ENCODE measurements around the gene CUL7. TPM values are rescaled to one million over a fixed set of nuclear protein-coding genes. Genes with fewer than 3 reads are reported as not detected.

CUL7 gene
- total RNA-seq, 1 experiment from 2014 or later, result 34.1 TPM

GRCh38 chr6:43078691-43079090, 25.0 kb upstream of the CUL7 start:
- CTCF ChIA-PET, result no interaction called here
- no peak for ATAC-seq
- Histone ChIP-seq H3K9me2 (ENCODE audit: insufficient read depth) (no peaks in the 10 kb centered on the region), H3K9me3 (ENCODE audit: control insufficient read depth in 1 of 2, insufficient read depth in 1 of 2, low read depth in 1 of 2, low read length in 2 of 2) (no peaks in the 10 kb centered on the region), H3K9ac (ENCODE audit: low read length) (no peak overlapping the region), H3K4me2 (ENCODE audit: low read length) (no peak overlapping the region), H4K20me1 (ENCODE audit: insufficient read depth) (no peaks in the 10 kb centered on the region), H3K4me1 (ENCODE audit: control insufficient read depth in 1 of 2, insufficient read depth in 2 of 2, low read length in 2 of 2) (peaks cover 21 to 27% of the 10 kb centered on the region in 2 experiments), H3K79me2 (ENCODE audit: insufficient read depth, low read length) (peaks cover 70% of the 10 kb centered on the region), H2AFZ (ENCODE audit: low read depth, low read length, poor library complexity, severe bottlenecking) (no peak overlapping the region), H3K36me3 (ENCODE audit: control insufficient read depth in 1 of 2, insufficient read depth in 2 of 2, low read length in 2 of 2) (peaks cover 0 to 2% of the 10 kb centered on the region in 2 experiments; a peak in 2 of 4 replicates), H3K4me3 (replicated peaks in 1 of 2; ENCODE audit: low read depth in 1 of 2, low read length in 2 of 2) (no peak overlapping the region), H3K27me3 (ENCODE audit: insufficient read depth, low read length) (no peaks in the 10 kb centered on the region), H3K27ac (ENCODE audit: low read depth, low read length) (no peak overlapping the region)
- intact Hi-C loops (cut with micrococcal nuclease), result loop anchor here (5.0 kb wide), 1 partner anchor 44 kb away; no protein-coding TSS in a partner anchor
- DNase-seq (ENCODE audit: low read depth, low spot score), result no peak
- TF ChIP-seq RAD21 (IDR thresholded peaks at IDR 0.05; ENCODE audit: low read depth) (no peak), JUND (IDR thresholded peaks at IDR 0.05) (no peak), CBX3 (IDR thresholded peaks at IDR 0.05; ENCODE audit: low read depth) (no peak), YY1 (IDR thresholded peaks at IDR 0.05; ENCODE audit: extremely low read depth, insufficient replicate concordance, low read depth, low read length) (no peak), EGR1 (IDR thresholded peaks at IDR 0.05; ENCODE audit: low read depth) (no peak), ZNF274 (IDR thresholded peaks at IDR 0.05; ENCODE audit: low read depth, low read length) (no peak), ZBTB33 (IDR thresholded peaks at IDR 0.05; ENCODE audit: extremely low read depth, insufficient replicate concordance, low read length) (no peak)
- POLR2A ChIA-PET, result no interaction called here
- BruUV-seq (replicated peaks), result no TSS peak
- RAD21 ChIA-PET (ENCODE audit: low non-redundant PET in 1 of 2, low total read pairs in 2 of 2, uncharacterized antibody in 2 of 2, unreplicated experiment in 2 of 2), result no interaction called here

- Histone ChIP-seq H4K20me1 (ENCODE audit: insufficient read depth) (no peaks in the 10 kb centered on the region), H3K4me1 (ENCODE audit: control insufficient read depth in 1 of 2, insufficient read depth in 2 of 2, low read length in 2 of 2) (peaks cover 21 to 27% of the 10 kb centered on the region in 2 experiments), H3K9me2 (ENCODE audit: insufficient read depth) (no peaks in the 10 kb centered on the region), H2AFZ (ENCODE audit: low read depth, low read length, poor library complexity, severe bottlenecking) (no peak overlapping the region), H3K9me3 (ENCODE audit: control insufficient read depth in 1 of 2, insufficient read depth in 1 of 2, low read depth in 1 of 2, low read length in 2 of 2) (no peaks in the 10 kb centered on the region), H3K27me3 (ENCODE audit: insufficient read depth, low read length) (no peaks in the 10 kb centered on the region), H3K4me2 (ENCODE audit: low read length) (peak overlapping the region; percentile 82), H3K36me3 (ENCODE audit: control insufficient read depth in 1 of 2, insufficient read depth in 2 of 2, low read length in 2 of 2) (peaks cover 0 to 2% of the 10 kb centered on the region in 2 experiments; a peak in 2 of 4 replicates), H3K27ac (ENCODE audit: low read depth, low read length) (no peak overlapping the region), H3K9ac (ENCODE audit: low read length) (peak overlapping the region; percentile 95), H3K79me2 (ENCODE audit: insufficient read depth, low read length) (peaks cover 63% of the 10 kb centered on the region), H3K4me3 (replicated peaks in 1 of 2; ENCODE audit: low read depth in 1 of 2, low read length in 2 of 2) (peak overlapping the region; percentile 89 to 98; a peak in 3 of 4 replicates)
- DNase-seq (ENCODE audit: low read depth, low spot score), result no peak
- ATAC-seq, result no peak
- no TSS peak for BruUV-seq (replicated peaks)
- ChIA-PET POLR2A (no interaction called here), CTCF (interaction anchor here (3.0 kb wide), 1 partner anchor 66 kb away, joined by 10 read pairs; no protein-coding TSS in a partner anchor), RAD21 (ENCODE audit: low non-redundant PET in 1 of 2, low total read pairs in 2 of 2, uncharacterized antibody in 2 of 2, unreplicated experiment in 2 of 2) (no interaction called here)
- intact Hi-C loops (cut with micrococcal nuclease), result loop anchor here (5.0 kb wide), 1 partner anchor 44 kb away; no protein-coding TSS in a partner anchor
- TF ChIP-seq SIN3A (IDR thresholded peaks at IDR 0.05; ENCODE audit: low read depth) (no peak), SRF (IDR thresholded peaks at IDR 0.05; ENCODE audit: low read depth) (no peak), EGR1 (IDR thresholded peaks at IDR 0.05; ENCODE audit: low read depth) (no peak), CEBPB (IDR thresholded peaks at IDR 0.05; ENCODE audit: low read depth) (no peak), ZNF274 (IDR thresholded peaks at IDR 0.05; ENCODE audit: low read depth, low read length) (no peak), ELF1 (IDR thresholded peaks at IDR 0.05; ENCODE audit: borderline replicate concordance, low read depth) (no peak), CBX3 (IDR thresholded peaks at IDR 0.05; ENCODE audit: low read depth) (no peak), TCF7L2 (IDR thresholded peaks at IDR 0.05; ENCODE audit: borderline replicate concordance, extremely low read depth, insufficient read depth, insufficient read length) (no peak), FOSL1 (IDR thresholded peaks at IDR 0.05; ENCODE audit: low read depth) (no peak), REST (IDR thresholded peaks at IDR 0.05; ENCODE audit: low read depth) (no peak)
Measured at GRCh38 chr6:43077981-43078511, 24.4 kb upstream of the CUL7 start.

Data from HCT116 (cell line).